HG02759 (cell line): ENCODE results near the gene FAM110D.

Source experiments
- ATAC-seq: cut with Tn5 transposase; IDR thresholded peaks from one replicate; pipeline ENCODE4 v1.9.1; 2021; ENCODE audit warnings: mild to moderate bottlenecking, moderate library complexity; ENCODE audit not compliant: unreplicated experiment

FAM110D gene

DNA sequence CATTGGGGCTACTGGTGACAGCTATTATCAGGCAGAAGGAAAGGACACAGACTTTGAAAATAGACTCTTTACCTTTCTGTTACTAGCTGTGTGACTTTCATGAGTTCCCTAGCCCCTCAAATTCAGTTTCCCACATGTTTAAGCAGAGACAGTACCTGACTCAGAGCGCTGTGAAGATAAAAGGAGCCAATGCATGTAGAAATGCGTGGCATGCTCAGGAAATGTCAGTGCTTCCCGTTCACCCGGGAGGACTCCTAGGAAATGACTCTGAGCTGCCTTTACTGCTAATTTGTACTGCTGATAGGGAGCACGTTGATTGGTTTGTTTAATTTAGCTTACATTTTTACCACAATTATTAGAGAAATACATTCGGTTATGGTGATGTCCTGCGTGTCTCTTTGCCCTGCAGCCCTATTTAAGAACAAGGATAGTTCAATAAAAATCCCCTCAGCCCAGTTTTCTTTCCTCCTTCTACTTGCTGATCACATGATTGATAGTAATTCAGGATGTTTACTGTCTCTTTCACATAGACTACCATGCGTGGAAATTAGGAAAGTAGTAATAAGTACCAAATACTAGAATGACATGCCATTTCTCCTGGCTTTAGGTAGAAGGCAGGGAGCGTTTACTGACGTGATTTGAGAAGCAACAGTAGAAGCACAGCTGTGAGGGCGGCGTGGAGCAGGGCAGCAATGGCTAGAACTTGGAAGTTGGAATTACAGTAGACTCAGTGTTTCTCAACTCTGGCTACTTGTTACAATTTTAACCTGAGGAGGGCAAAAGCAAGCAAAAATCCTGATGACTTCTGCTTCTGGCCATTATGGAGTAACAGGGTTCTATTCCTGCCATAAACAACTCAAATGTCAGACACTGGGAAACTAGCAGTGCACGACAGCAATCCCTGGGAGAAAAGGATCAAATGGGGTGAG, 31.4 kb upstream of the FAM110D start:
- no peak for ATAC-seq

GRCh38 chr1:26129778-26130177, 29.1 kb upstream of the FAM110D start:
- ATAC-seq: no peak

- ATAC-seq: no peak
Observed at GRCh38 chr1:26130695-26131094, 28.2 kb upstream of the FAM110D start.

- no peak for ATAC-seq
Observed at GRCh38 chr1:26132128-26132833, 26.6 kb upstream of the FAM110D start.

DNA sequence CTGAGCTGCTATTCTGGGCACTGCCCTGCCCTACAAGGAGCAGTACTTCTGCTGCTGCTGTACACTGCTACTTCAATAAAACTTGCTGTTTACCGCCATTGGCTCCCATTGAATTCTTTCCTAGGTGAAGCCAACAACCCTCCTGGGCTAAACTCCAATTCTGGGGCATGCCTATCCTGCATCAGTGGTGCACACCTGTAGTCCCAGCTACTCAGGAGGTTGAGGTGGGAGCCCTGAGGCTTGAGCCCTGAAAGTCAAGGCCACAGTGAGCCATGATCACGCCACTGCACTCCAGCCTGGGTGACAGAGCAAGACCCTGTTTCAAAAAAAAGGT, 26.1 kb upstream of the FAM110D start:
- no peak for ATAC-seq

DNA sequence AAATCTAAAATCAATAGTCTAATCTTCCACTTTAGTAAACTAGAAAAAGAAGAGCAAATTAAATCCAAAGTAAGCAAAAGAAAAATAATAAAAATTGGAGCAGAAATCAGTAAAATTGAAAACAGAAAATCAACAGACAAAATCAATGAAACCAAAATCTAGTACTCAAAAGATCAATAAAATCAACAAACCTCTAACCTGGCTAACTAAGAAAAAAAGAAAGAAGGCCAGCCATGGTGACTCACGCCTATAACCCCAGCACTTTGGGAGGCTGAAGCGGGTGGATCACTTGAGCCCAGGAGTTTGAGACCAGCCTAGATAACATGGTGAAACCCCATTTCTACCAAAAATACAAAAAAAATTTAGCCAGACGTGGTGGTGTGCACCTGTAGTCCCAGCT, 24.4 kb upstream of the FAM110D start:
- no peak for ATAC-seq

- ATAC-seq: no peak
Observed at GRCh38 chr1:26138974-26139558, 19.8 kb upstream of the FAM110D start.

GRCh38 chr1:26142159-26142558, 16.7 kb upstream of the FAM110D start:
- ATAC-seq: no peak

DNA sequence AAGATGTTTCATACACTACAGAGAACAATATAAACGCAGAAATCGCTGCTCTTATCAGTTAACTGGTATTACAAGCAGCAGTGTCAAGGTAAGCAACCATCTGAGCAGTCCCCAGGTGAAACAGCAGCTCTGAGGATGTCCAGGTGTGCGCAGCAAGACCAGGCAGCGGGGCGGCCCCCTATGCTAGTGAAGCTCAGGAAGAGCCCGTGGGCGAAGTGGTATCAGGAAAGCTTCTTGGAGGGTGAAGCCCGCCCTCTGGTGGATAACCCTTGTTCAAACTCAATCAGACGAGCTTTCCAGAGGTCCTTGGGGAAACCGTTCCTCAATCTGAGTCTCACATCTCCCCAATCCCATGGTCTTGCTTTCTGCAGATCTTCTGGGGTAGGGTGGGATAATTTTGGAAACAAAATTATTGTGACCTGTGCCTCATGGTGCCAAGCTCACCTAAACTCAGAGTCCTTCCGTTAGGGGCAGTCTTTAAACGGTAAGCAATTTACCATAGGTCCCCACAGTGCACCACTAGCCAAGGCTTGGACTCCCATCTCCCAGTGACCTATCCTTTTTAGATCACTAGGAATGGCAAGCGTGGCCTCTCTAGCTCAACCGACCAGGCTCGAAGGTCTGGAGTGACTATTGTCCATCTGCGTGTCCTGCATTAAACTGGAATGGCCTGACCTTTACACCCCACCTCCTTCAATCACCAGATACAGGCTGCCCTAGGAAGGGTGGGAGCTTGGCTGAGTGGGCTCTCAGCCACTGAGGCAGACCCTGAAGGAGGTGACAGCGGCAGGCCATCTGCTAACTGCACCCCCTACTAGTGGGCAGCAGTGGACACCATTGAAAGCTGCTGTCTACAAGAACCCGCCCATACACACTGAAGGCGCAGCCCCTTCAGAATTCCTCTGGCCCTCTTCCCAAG, 13.6 kb upstream of the FAM110D start:
- no peak for ATAC-seq

DNA sequence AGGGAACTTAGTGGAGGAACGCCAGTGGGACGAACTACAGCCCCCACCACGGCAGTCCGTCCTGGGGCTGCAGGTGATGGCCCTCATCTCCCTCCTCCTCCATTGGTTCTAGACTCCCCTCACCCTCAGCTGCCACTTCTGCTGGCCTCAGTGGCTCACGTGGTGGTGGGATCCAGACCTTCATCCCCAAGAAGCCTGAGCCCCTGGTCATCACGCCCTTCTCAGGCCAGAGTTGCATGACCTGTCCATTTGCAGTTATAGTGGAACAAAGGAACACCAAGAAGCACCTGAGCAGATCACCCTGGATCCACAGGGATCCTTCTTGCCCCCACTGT, 13.0 kb upstream of the FAM110D start:
- ATAC-seq: no peak

DNA sequence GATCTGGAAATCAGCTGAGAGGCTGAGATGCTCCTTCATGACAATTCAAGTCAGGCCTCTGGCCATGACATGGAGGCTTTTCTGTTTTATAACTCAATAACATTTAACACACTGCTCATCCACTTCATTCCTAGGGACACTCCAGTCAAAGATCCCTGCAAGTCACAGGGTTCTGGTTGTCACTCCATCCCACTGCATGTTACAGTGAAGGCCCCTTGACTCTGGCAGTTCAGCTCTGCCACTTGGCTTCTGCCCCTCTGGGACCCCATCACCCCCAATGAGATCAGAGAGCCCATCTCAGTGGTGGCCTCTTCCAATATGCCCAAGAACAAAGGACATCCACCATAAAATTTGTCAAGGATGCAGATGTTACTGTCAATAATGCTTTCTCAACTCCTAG, 10.0 kb upstream of the FAM110D start:
- no peak for ATAC-seq

DNA sequence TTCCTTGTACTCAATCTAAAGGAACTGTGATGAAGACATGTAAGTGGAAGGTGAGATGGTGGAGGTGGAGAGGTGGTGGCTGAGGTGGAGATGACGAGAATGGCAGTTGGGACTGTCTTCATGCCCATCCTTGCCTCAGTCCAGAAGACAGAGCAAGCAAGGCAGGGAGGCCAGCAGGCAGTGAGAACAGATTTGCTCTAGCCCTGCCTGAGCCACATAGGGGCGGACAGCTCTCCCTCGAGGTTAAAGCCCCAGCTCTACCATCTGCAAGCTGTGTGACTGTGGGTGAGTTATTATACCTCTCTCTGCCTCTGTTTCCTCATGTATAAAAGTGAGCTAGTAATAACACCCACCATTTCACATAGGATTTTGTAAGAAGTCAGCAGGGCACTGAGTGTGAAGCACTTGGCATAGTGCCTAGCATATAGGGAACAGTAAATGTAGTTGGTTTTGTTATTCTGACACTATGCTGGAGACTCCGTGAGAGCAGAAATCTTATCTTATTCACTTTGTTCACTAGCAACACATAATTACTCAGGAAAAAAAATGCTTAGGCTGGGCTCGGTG, 4.8 kb upstream of the FAM110D start:
- no peak for ATAC-seq

DNA sequence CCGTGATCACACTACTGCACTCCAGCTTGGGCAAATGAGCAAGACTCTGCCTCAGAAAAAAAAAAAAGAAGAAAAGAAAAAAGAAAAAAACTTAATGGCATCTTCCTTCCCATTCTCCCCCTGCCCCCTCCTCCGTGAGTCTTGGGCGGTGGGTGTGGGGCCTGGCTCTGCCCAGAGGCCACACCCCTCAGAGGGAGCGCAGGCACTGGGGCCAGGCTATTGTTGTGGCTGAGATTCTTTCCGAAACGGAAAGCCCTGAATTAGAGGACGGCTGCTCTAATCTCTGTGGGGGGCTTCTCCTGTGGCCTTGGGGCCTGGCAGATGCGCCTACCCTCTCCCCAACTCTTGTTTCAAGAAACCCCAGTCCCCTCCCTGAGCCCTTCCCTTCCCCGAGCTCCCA, 4.1 kb upstream of the FAM110D start:
- ATAC-seq: no peak

DNA sequence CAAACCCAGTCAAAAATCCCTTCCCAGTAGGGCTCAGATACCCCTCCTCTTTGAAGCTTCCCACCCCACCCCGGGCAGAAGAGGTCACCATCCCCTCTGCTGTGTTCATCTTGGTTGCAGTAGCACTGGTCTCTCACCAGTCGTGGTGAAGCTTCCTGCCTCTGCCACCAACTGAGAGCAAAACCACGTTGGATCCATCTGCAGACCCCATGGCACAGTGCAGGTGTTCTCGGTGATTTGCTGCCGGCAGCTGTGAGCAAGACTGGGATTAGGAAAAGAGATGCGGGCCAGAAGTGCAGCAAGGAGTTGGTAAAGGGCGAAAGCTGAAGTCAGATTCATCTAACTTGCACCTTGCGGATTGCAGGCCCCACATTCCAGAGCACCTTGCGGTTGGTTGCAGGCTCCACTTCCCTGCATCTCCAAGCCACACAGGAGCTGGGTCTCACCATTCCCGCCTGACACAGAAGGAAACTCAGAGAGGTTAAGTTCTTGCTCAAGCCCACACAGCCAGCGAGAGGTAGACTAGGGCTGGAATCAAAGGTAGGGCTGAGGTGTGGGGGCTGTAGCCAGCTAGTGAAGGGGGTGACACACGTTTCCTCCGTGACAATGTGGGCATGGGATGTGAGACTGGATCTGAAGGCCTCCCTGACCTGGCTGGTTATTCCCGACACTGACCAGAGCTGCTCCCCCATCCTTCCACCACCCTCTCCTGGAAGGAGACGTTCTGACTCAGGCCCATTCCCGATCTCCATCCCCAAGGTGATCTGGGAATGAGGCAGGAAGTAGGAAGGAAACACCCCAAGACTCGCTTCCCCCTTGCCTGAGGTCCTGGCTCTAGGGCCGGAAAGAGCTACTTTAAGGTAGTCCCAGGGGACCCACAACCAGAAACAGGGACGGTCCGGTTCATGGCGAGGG, 3.3 kb upstream of the FAM110D start:
- ATAC-seq: no peak

- no peak for ATAC-seq
Observed at GRCh38 chr1:26156285-26157038, 2.4 kb upstream of the FAM110D start.

GRCh38 chr1:26158271-26158907, 490 bp upstream of the FAM110D start:
- ATAC-seq: no peak

DNA sequence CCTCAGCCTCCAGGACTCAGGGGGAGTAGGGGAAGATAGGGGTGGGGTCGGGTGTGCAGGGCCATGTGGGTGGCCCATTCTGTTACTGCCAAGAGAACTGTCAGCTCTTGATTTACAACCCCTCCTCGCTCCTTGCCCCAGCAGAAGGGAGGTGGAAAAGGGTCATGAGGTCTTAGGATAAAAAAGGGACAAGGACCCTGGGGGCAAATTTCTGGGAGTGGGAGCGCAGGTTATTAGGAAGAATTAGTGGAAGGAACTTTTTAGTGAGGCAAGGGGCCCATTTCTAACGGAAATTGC, 812 bp downstream of the FAM110D start:
- ATAC-seq: no peak

DNA sequence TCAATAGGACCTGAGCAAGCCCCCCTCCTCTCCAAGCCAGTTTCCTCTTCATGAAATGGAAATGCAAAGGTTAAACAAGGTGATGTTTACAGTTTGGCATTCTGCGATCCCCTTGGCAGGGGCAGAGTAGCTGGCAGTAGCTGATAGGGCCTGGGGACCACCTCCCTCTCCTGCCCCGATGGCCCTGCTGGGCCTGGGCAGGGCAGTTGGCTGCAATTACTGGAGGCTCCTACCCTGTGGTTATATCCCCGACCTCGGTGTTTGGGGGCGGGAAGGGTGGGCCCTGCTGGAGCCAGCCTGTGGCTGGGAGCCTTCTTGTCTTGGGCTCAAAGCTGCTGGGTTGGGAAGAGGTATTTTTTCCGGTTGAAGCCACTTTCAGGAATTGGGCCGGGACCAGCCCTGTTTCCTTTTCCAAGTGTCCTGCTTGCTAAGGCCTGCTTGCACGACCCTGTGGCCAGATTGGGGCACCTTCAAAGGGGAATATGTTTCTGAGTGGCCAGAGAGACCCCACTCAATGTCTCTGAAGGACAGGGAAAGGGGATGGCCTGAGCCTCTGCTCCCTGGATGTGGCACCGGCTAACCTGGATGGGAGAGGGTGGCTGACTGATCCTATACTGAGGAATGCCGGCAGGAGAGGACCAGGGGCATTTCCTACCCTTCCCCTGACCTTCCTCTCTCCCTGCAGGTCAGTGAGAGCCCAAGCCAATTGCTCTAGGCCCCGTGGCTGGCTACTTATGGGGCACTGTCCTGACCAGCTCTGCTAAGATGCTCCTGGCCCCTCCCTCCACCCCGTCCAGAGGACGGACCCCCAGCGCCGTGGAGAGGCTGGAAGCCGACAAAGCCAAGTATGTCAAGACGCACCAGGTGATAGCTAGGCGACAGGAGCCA, 1.9 kb downstream of the FAM110D start:
- ATAC-seq: no peak
